HG03097 (cell line): ENCODE data around the gene PGS1.
A peak's percentile ranks its signal among the peaks of the same experiment; 100 is the strongest.

Experiments used
- ATAC-seq: cut with Tn5 transposase; IDR thresholded peaks from one replicate; pipeline ENCODE4 v1.9.1; 2021; ENCODE audit not compliant: unreplicated experiment, low FRiP score

The PGS1 gene

DNA sequence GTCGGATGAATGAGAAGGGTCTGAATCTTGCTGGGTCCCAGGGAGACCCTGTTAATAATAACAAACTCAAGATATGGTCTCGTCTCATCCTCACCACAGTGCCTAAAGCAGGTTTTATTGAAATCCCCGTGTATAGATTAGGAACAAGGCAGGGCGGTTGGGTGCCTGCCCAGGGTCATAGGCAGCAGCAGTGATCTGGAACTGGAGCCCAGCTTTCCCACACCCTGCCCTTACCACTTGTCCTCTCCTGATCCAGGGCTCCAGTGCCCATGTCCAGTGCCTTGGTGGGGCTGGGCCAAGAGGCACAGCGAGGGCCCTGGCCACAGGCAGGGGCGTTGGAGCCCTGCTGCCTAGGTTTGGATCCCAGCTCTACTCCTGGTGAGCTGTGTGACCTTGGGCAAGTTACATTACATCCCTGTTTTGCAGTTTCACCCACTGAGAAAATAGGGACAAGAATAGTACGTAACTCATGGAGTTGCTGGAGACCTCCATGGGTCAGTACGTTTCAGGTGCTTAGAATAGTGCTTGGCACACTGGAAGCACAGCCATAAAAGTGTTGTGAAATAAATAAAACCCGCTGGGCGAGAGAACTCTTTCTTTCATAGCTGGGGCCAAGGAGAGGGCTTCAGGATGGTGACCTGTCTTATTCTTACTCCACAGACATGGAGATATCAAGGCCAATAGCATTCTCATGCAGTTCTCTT is 32.5 kb upstream of the PGS1 start:
- no peak for ATAC-seq

DNA sequence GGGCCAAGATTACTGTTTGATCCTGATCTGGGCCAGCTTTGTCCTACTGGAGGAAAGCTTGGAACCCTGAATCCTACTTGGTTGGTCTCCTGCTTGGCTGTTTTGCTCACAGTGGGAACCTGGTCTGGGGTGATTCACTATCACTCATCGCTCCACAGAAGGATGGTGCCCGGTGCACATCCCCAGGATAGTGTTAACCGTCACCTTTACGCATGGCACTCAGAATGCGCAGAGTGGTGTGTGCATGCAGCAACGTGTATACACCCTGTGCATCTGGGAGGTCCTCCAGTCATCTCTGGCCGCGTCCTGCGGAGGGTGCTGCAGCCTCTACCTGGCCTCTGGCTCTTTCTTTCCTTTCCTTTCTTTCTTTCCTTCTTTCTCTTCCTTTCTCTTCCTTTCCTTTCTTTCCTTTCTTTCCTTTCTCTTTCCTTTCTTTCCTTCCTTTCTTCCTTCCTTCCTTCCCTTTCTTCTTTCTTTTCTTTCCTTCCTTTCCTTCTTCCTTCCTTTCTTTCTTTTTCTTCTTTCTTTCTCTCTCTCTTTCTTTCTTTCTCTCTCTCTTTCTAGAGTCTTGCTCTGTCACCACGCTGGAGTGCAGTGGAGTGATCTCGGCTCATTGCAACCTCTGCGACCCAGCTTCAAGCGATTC is 31.7 kb upstream of the PGS1 start:
- ATAC-seq: no peak

DNA sequence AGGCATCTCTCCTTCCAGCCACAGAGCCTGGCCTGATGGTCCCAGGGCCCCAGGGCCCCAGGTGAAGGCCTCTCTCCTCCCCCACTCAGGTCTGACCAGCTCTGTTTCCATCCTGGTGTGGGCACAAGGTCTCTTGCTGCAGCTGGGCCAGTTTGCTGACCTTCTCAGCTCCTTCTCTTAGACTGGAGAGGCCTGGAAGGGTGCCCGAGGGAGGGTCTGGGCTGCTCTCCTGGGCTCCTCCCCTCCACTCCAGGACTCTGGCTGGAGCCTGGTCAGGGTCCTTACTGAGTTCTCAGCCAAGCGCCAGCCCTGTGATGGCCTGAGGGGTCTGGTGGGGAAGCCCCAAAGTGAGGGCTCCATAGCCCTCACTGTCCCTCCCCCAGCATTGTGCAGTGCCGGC is 31.0 kb upstream of the PGS1 start:
- ATAC-seq: no peak

DNA sequence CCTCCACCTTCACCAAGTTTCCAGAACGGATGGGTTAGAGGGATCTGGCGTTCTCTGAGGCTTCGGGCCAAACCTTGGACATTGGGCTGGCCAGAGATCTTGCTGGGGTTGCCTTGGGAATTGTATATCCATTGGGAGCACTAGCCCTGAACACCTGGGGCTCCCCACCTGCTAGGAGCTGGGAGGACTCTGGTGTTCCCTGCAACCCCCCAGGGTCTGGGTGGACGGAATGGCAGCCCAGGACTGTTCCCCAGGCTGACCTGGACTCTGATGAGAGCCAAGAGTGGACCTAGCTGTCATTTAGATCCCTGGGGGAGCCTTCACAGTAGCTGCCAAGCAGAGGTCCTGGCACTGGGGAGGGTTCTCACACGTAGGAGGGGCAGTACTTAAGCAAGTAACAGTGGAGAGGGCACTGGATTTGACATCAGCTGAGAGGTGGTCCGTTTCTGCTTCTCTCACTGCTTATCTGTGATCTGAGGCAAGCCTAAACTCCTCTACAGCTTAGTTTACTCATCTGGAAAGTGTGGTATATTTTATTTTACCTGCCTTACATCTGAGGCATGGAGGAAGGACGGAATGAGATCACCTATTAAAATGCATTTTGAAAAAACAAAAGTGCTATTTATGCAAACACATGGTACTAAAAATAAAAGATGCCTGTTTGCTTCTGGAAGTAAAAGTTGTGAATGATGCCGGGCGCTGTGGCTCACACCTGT is 30.2 kb upstream of the PGS1 start:
- no peak for ATAC-seq

DNA sequence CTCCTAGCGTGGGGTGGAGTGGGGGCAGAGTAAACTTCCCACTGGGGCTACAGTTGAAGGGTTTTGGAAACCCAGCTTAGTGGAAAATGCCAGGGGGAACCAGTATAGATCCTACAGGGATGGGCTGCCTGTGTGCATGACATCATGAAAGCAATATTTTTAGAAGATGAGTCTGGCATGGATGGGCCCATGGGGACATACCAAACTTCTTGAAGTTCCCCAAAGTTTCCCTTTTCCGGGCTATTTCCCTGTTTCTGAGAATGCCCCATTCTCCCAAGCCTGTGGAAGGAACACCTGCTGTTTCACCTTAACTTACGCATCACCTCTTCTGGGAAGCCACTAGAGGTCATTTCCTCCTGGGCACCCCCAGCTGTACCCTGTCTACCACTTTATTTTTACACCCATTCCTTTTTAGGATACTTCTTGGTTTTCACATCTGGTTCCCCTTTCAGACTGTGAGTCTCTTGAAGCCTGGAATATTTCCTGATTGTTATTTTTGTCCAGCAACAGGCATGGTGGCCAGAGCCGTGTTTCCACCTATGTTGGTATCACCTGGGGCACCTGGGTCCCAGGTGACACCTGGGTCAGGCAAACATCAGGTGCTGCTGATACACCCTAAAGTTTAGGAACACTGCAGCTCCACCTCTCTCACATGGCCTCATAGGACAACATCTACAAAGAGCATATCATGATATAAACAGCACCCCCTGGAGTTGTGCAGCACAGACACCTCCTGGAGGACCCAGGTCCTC is 28.4 kb upstream of the PGS1 start:
- no peak for ATAC-seq

DNA sequence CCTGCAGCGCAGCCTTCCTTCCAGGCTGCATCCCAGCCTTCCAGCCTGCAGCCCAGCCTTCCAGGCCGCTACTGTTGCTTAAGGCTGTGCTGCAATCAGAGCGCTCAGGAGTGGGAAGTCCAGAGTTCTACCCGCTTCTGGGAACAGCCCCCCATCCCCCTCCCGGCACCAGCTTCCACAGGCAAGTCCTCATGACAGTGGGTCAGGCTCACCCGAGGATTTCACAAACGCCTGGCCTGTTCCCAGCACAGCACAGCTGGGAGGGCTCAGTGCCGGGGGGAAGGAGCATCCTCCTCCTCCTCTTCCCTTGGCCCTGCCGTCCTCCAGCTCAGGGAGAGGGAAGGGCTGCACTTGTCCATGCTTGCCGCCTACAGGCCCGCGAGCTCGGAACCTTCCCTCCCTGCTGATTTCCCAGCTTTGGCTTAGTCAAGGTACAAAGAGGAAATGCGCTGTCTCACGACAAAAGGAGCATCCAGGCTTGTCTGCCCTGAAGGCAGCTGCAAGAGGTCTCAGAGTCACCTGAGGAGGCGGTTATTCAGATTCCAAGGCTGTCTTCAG is 26.9 kb upstream of the PGS1 start:
- ATAC-seq: no peak

DNA sequence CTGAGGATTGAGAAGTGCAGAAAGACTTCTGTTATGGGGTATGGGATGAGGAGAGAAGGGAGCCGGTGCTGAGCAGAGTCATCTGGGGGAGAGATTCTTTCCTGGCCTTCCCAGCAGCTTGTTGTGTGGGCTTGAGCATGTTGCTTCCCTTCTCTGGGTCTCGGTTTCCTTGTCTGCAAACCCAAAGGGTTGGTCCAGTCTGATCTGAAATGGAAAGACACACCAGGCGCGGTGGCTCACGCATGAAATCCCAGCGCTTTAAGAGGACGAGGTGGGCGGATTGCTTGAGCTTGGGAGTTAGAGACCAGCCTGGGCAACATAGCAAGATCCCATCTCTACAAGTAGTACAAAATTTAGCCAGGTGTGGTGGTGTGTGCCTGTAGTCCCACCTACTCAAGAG is 24.6 kb upstream of the PGS1 start:
- no peak for ATAC-seq

DNA sequence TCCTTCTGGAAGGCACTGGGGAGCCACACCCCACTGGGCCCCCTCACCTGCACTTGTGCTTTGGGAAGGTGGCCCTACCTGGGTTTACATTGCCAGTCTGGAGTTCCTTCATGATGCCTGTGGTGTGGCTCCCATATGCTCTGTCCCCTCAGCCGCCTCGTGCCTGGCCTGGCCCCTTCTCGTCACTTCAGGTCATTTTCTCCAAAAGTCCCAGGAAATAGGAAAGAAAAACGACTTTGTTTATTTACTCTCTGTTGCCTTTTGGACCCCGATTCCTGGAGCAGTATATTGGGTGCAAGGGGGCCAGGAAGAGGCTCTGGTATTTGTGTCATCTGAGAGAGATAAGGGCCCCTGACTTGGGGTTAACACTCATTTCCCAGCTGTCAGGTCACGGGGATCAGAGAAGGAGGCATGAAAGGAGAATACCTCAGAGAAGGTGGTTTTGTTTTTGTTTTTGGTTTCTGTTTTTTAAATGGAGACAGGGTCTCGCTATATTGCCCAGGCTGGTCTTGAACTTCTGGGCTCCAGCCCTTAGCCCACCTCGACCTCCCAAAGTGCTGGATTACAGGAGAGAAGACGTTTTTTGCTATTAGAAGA is 23.3 kb upstream of the PGS1 start:
- ATAC-seq: no peak

DNA sequence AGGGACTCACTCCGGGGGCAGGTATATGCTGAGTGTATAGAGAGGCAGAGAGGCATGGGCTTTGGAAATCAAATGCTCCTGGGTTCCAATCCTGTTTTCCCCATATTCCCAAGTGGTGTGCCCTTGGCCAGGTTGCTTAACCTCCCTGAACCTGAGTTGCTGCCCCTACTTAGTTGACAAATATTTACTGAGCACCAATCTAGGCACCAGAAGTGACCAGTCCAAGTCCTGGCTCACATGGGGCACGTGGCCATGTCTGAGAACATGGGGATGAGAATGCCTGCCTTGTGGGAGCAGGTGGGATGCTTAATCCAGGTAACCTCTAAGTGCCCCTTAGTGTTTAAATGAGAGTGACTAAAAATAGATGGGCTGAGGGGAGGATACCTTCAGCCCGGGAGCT is 22.7 kb upstream of the PGS1 start:
- ATAC-seq: no peak

DNA sequence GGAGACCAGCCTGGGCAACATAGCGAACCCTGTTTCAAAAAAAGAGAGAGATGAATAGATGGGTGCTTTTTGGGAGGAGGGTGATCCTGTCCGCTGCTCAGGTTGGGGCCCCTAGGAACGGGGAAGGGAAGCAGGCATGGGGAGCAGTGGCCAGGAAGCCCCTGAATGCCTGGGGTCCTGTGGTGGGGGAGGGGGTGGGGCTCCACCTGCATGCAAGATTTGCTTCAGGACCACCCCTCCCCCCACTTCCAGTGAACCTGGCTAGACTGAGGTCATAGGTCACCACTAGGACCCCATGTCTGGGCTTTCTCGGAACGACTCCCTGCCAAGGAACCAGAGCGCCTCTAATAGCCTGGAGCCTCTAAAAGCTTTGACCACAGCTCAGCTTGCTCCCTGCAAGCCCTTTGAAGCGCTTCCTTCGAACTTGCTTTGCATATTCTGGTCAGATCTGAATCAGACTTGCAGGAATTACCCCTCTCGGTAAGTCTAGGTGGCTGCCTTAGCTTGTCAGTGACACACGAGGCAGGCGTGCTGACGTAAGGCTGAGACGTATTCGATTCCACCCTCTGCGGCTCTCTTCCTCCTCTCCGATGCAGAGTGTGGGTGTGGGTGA is 22.2 kb upstream of the PGS1 start:
- peak; percentile 45 for ATAC-seq

DNA sequence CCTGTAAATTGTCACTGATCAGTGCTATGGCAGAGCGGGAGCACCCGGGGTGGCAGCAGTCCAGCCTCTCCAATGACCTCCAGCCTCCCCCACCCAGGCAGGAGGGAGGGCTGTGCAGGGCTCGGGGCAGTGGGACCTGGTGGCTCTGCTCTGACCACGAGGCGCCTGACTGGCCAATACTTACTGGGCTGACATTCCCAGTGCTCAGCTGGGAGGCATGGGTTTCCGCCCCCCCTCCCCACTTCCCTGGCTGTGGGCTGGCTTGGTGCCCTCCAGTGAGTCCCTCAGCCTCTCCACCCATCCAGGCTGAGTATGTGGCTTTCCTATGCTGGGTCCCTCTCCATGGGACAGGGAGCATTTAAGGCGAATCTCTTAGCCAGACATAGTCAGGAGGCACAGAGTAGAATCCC is 21.3 kb upstream of the PGS1 start:
- no peak for ATAC-seq

DNA sequence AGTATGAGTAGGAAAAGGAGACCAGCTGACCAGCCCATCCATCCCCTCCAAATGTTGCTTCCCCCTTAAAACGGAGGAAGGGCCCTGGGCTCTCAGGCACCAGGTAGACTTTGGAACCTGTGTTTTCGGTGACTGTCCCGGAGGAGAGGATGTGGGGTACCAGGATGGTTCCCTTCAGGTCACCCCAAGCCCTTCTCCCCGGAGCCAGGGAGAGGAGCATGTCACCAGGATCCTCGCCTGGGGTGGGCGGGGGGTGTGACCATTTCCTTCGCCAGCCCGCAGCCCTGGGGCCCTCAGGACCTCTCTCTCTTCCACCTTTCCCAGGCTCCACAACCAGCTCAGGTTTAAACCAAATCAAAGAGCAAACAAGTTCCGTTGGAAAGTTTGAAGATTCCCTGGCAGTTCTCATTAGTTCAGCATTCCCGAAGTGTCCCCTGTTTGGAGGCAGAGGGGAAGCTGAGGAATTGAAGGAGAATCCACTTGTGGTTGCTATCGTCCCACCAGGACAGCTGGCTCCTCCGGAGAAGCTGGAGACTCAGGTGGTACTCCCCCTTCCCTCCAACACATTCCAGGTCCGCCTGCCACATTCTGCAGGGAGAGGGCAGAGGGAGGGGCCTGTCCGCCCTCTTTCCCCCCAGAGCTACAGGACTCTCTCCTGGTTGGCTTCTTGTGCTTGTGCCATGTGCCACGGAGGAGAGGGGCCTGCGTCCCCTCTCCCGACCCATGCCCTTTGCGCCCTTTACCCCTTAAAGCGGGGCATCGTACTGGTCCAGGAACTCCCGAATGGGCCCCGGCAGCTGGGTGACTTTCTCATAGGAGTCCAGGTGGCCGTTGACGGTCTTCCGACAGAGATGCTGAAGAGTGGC is 20.5 kb upstream of the PGS1 start:
- no peak for ATAC-seq

DNA sequence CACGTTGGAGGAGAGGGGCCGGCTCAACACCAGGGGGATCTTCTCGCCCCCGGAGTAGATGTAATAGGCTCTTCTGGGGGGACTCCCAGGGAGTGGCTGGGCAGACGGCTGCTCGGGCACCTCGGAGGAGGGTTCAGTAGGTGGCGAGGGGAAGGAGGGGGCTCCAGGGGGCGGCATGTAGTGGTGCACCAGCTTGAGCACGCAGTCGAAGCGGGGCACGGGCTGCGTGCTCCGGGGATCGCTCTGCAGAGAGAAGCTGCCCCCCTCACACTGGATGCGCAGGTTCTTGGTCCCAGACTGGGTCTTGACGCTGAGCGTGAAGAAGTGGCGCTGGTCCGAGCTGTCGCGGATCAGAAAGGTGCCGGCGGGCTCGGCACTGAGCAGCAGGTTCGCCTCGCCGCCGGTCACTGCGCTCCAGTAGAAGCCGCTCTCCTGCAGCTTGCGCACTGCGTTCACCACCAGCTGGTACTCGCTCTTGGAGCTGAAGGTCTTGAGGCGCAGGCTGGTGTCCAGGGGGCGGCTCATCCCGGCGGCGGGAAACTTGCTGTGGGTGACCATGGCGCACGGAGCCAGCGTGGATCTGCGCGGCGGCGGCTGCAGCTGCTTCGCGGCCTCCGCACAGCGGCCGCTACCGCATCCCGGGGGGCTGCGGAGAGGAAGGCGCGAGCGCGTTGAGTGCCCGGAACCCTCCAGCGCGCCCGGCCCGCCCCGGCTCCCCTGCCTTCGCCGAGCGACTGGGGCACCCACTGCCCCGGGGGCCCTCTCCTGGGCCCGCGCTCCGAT is 19.7 kb upstream of the PGS1 start:
- no peak for ATAC-seq

DNA sequence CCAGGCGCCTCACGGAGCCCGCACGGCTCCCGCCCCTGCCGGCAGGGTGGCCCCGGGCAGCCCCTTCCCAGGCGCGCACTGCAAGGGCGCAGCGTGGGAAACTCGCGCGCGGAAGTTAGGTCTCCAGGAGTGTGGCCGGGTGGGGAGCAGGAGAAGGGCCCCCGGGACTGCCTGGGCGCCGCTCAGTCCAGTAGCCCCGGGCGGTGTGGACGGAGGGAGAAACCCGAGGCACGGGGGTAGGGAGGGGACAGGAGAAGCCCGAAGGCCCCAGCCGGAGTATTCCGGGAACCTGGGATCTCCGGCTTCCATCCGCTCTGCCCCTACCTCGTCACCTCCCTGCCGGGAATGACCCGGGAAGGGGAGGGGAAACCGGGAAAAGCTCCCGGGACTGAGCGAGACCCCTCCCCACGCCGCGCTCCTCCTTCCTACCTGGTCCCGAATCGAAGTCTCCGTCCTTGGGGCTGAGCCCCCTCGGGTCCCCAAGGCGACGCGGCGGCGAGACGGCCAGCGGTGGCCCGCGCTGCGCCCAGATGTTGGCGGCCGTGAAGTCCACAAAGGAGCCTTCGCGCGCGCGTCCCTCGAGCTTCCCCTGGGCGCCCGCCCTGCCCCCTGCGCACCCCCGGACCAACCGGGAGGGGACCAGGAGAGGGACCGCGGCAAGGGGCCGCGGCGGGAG is 19.0 kb upstream of the PGS1 start:
- ATAC-seq: no peak

DNA sequence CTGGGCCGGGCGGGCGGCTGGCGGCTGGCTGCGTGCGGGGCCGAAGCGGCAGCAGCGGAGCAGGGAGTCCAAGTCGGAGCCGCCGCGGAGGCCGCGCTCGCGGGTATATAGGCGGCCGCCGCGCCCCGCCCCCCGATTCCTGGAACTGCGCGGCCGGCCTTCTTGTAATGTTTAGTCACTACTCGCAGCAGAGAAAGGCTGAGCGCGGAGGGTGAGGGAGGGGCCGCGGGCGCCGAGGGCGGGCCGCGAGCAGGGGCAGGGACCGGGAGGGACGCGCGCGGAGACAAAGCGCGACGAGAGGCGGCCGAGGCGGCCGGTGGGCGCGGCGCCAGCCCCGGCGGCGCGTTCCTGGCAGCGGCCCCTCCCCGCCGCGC is 18.5 kb upstream of the PGS1 start, which contains the start of gene SOCS3:
Gene SOCS3 (minus strand): TSS at position 81 of the 374 bp plus-strand sequence. CDS start 982 bp downstream, outside the sequence.
- ATAC-seq: peak; percentile 26

DNA sequence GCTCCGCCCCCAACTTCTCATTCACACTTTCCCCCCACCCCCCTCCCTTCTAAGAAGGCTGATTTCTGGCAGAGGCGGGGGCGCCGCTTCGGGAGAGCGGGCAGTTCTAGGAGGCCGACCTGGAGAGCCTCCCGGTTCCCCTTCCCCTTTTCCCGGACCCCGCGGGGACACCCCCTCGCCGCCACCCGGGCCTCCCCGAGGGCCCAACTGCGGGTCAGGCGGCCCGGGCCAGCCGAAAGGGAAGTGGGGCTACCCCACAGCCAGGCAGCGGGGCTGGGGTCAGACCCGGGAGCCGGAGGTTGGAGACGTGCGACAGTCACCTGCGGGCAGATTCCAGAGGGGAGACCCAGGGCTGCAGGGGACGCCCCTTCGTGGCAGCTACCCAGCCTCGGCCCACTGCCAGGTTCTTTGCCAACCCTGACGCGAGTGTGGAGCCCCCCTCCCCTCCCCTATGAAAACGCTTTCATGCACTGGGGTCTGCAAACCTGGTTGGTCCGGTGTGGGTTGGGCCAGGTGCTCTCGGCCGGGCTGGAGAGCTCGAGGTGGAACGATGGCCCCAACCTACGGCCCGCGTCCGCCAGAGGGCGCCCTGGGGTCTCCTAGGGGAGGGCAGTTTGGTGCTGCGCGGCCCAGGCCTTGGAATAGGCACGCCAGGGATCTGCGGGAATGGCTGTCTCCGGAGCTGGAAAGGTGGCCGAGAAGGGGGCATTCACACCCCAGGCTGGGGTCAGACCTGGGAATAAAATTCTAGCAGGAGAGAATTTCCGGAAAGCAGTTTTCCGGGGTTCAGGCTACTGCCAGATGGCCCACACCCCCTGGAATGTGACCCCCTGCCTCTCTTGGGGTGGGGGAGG is 17.9 kb upstream of the PGS1 start:
- ATAC-seq: peak; percentile 1

DNA sequence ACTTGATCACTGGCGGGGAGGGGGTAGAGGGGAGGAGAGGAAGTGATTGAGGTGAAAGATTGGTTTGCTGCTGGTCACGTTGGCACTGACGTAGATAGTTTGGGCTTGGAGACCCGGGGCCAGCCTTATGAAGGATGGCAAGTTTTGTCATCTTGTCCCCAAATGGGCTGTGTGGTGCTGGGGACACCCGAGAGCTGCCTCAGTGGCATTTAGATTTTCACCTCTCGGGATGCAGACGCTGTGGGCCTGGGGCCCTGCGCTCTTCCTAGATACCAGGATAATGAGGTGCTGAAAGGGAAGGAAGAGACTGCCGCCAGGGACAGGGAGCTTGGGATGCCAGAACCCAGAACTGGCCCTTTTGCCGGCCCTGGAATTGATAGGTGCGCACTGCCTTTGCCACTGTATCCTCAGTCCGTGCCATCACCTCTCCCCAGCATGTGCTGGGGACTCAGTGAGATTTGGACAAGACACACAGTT is 17.2 kb upstream of the PGS1 start:
- no peak for ATAC-seq
